Measurements from ENCODE around the gene SLCO3A1. TPM values are rescaled to one million over a fixed set of nuclear protein-coding genes. Genes with fewer than 3 reads are reported as not detected.

Gene SLCO3A1
- total RNA-seq, 1 donor from 2014 or later, result 6.3 TPM

GRCh38 chr15:91867581-91868026 lies 14.1 kb downstream of the SLCO3A1 start:
- Mint-ChIP-seq H3K4me3 (no peak overlapping the region), H3K9me3 (peaks cover 6% of the 10 kb centered on the region), H3K27ac (ENCODE audit: unreplicated experiment) (no peak overlapping the region), H3K36me3 (ENCODE audit: low read depth) (peaks cover 5% of the 10 kb centered on the region), H3K27me3 (ENCODE audit: low read depth) (no peaks in the 10 kb centered on the region), H3K4me1 (peaks cover 6% of the 10 kb centered on the region)
- no peak for DNase-seq (ENCODE audit: low read depth, low spot score)
- TF ChIP-seq, protein P1, sequence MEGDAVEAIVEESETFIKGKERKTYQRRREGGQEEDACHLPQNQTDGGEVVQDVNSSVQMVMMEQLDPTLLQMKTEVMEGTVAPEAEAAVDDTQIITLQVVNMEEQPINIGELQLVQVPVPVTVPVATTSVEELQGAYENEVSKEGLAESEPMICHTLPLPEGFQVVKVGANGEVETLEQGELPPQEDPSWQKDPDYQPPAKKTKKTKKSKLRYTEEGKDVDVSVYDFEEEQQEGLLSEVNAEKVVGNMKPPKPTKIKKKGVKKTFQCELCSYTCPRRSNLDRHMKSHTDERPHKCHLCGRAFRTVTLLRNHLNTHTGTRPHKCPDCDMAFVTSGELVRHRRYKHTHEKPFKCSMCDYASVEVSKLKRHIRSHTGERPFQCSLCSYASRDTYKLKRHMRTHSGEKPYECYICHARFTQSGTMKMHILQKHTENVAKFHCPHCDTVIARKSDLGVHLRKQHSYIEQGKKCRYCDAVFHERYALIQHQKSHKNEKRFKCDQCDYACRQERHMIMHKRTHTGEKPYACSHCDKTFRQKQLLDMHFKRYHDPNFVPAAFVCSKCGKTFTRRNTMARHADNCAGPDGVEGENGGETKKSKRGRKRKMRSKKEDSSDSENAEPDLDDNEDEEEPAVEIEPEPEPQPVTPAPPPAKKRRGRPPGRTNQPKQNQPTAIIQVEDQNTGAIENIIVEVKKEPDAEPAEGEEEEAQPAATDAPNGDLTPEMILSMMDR (conservative IDR thresholded peaks at IDR 0.05), result no peak

GRCh38 chr15:91870876-91871537 lies 17.5 kb downstream of the SLCO3A1 start:
- TF ChIP-seq, protein P1 (conservative IDR thresholded peaks at IDR 0.05), result no peak
- Mint-ChIP-seq H3K4me1 (no peaks in the 10 kb centered on the region), H3K9me3 (peaks cover 6% of the 10 kb centered on the region), H3K4me3 (no peak overlapping the region), H3K27ac (ENCODE audit: unreplicated experiment) (no peak overlapping the region), H3K36me3 (ENCODE audit: low read depth) (peaks cover 5% of the 10 kb centered on the region), H3K27me3 (ENCODE audit: low read depth) (no peaks in the 10 kb centered on the region)
- no peak for DNase-seq (ENCODE audit: low read depth, low spot score)

GRCh38 chr15:91871837-91872236 lies 18.3 kb downstream of the SLCO3A1 start:
- TF ChIP-seq, protein P1 (conservative IDR thresholded peaks at IDR 0.05), result no peak
- Mint-ChIP-seq H3K27me3 (ENCODE audit: low read depth) (no peaks in the 10 kb centered on the region), H3K4me1 (no peaks in the 10 kb centered on the region), H3K27ac (ENCODE audit: unreplicated experiment) (no peak overlapping the region), H3K9me3 (peaks cover 6% of the 10 kb centered on the region), H3K4me3 (no peak overlapping the region), H3K36me3 (ENCODE audit: low read depth) (peaks cover 5% of the 10 kb centered on the region)
- no peak for DNase-seq (ENCODE audit: low read depth, low spot score)

GRCh38 chr15:91872356-91873137 lies 19.0 kb downstream of the SLCO3A1 start:
- Mint-ChIP-seq H3K27ac (ENCODE audit: unreplicated experiment) (no peak overlapping the region), H3K4me1 (no peaks in the 10 kb centered on the region), H3K27me3 (ENCODE audit: low read depth) (no peaks in the 10 kb centered on the region), H3K4me3 (no peak overlapping the region), H3K36me3 (ENCODE audit: low read depth) (peaks cover 5% of the 10 kb centered on the region), H3K9me3 (peaks cover 6% of the 10 kb centered on the region)
- no peak for DNase-seq (ENCODE audit: low read depth, low spot score)
- TF ChIP-seq, protein P1 (conservative IDR thresholded peaks at IDR 0.05), result no peak

GRCh38 chr15:91873138-91873536 lies 19.6 kb downstream of the SLCO3A1 start:
- TF ChIP-seq, protein P1 (conservative IDR thresholded peaks at IDR 0.05), result no peak
- no peaks in the 10 kb centered on the region for H3K27me3 Mint-ChIP-seq (ENCODE audit: low read depth)
- DNase-seq (ENCODE audit: low read depth, low spot score), result no peak
- peaks cover 5% of the 10 kb centered on the region for H3K36me3 Mint-ChIP-seq (ENCODE audit: low read depth)
- H3K27ac Mint-ChIP-seq (ENCODE audit: unreplicated experiment), result no peak overlapping the region
- H3K9me3 Mint-ChIP-seq, result peaks cover 6% of the 10 kb centered on the region
- no peaks in the 10 kb centered on the region for H3K4me1 Mint-ChIP-seq
- no peak overlapping the region for H3K4me3 Mint-ChIP-seq
